COR-L47 (cell line): ENCODE data around the gene PLIN1.
"Not testable (repeated sequence)": the region's sequence is repeated elsewhere in the genome, so short reads cannot be mapped to it uniquely, and the experiment has no call there.

ENCODE experiments used
- DNase-seq: peaks from one replicate; lab custom pipeline; 2025; lab: John Stamatoyannopoulos, UW

PLIN1 gene

GRCh38 chr15:89679212-89679611, at the start of gene PLIN1:
Gene PLIN1 (minus strand): TSS chr15:89679367. CDS start chr15:89677489, 1,878 bp downstream.
- DNase-seq: no peak

DNA sequence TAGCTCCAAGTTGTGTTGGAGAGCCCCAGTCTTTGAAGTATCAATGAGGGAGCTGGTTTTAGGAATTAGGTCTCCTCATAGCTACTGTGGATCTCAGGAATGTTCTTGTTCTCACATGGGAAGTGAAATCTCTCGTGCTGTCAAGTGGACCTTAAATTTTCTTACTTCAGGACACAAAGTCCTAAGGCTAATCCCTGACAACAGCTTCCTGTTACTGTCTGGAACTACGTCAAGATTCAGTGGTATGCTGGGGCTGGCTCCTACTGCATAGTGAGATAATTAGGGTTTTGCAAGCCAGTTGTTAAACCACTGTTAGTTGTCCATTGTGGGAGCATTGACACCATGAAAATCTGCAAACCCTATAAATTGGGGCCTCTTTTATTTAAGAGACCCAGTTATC, 49.1 kb upstream of the PLIN1 start:
- no peak for DNase-seq

DNA sequence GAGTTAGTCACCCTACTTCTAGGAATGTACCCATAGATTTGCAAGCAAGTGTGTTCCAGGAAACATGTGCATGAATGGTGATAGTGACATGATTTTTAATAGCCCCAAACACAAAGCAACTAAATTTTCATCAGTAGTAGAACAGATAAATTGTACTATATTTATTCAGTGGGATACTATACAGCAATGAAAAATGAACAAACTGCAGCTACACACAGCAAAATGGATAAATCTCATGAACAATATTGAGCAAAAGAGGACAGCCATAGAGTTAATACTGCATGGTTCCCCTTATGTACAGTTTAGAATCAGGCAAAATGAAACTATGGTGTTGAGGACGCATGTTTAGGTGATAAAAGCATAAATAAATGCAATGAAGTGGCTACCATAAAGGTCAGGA, 45.9 kb upstream of the PLIN1 start:
- DNase-seq: no peak

DNA sequence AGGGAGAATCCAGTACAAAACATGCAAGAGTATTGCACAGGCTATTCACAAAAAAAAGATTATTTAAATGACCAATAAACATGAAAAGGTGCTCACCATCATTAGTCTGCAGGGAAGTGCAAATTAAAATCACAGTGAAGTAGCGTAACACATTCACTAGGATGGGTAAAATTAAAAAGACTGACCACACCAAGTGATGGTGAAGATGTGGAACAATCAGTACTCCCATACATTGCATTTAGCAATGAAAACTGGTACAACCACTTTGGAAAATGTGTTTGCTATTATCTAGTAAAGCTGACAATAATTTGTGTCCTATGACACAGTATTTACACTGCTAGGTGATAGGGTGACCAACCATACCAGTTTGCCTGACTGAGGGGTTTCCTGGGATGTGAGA, 45.5 kb upstream of the PLIN1 start:
- no peak for DNase-seq

DNA sequence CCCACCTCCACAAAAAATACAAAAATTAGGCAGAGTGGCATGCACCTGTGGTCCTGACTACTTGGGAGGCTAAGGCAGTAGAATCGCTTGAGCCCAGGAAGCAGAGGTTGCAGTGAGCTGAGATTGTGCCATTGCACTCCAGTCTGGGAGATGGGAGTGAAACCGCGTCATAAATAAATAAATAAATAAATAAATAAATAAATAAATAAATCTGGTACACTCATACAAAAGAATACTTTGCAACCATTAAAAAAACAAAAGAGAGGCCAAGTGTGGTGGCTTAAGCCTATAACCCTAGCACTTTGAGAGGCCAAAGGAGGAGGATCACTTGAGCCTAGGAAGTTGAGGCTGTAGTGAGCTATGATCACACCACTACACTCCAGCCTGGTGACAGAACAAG, 43.9 kb upstream of the PLIN1 start:
- no peak for DNase-seq

GRCh38 chr15:89714775-89715174, 35.6 kb upstream of the PLIN1 start:
- no peak for DNase-seq

- DNase-seq: no peak
Measured at GRCh38 chr15:89707577-89707976, 28.4 kb upstream of the PLIN1 start.

DNA sequence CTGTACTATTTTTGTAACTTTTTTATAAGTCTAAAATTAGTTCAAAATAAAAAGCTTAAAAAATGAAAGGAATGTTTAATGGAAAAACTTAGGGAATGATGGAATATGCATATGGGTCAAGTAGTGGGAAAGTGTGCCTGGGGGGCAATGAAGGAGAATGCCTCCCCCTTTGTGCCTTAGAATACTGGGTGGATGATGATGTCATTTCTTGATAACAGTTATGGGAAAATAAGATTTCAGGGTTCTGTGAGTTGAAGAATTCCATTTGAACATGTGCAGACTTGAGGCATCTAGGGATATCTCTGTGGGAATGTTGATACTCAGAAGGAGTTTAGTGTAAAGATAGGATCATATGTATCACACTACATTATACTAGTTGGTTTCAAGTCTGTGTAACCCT, 25.2 kb upstream of the PLIN1 start:
- no peak for DNase-seq

- DNase-seq: no peak
Measured at GRCh38 chr15:89695198-89695597, 16.0 kb upstream of the PLIN1 start.

DNA sequence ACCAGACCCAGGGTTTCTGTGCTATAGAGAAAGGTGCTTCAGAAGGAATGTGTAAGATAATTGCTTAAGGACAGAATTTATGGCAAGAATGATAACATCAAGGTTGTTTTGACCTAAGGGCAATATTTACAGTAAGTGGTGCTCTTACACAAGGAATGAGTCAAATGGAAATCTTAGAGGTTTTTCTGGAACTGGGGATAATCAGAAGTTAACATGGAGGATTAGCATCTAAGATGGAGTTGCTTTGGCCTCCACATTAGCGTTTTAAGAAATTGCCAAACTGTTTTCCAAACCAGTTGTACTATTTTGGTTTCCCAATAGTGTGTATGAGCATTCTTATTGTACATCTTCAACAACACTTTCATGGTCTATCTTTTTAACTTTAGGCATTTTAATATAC, 14.5 kb upstream of the PLIN1 start:
- DNase-seq: no peak

GRCh38 chr15:89693091-89693490, 13.9 kb upstream of the PLIN1 start:
- DNase-seq: no peak

DNA sequence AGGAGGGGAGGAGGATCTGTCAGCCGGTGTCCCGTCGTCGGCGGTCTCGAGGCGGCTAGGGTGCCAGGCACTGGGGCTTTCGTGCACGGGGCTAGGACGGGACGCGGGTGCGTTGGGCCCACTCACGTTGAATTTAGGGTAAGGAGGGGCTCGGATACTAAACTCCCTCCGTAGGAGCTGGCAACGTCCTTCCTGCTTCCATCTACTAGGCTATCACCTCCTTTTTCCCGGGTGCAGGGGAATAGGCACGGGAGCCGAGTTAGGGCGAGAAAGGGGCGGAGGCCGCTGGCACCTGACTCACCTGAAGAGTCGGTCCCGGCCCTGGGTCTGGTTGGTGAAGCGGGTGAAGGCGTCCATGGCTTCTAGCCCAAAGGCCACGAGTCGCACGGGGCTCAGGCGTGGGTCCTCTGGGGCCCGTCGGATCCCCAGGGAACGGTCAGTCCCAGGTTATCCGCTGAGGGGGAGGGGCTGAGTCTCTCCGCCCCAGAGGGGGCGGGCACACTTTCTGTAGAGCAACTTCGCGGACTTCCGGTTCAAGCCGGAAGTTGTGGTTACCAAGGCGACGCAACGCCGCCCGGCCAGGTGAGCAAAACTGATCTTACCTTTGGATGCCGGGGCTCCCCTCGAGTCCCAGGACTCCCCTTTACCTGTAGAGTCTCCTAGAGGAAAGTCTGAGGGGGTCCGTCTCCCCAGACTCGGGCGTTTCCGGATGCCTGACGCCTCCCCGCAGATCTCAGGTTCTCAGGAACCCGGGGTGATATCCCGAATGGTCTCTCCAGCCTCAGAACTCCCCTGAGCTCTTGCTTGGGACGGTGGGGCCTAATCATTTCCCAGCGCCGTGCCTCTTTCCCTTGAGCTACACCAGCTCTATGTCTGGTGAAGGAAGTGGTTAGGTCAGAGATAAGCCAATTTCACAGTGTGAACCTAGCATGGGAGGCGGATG, 11.4 kb upstream of the PLIN1 start, which contains the start of the genes PEX11A and WDR93:
Gene PEX11A (minus strand): TSS at position 479 of the 943 bp plus-strand sequence. CDS start 122 bp downstream, at position 357.
Gene WDR93 (plus strand): TSS at position 536 of the 943 bp plus-strand sequence. CDS start 10,936 bp downstream, outside the sequence.
- DNase-seq: peak; percentile 76

- DNase-seq: not testable (repeated sequence)
Measured at GRCh38 chr15:89689930-89690275, 10.7 kb upstream of the PLIN1 start.

- no peak for DNase-seq
Measured at GRCh38 chr15:89686522-89686921, 7.4 kb upstream of the PLIN1 start.

DNA sequence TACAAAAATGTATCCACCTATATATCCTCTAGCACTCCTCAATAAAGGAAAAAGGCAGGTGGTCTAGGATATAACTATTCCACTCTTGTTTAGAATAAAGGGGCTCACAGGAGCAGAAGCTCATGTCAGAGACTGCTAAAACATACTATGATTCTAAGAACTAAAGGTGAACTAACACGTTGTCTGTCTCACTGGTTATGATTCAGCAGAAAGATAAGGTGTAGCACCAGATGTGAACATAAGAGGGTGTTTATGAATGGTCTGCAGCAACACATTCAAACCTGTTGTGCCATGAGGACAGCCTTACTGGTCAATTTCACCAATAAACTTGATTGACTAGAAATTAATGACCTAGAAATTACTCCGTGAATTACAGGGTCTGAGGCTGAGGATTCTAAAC, 6.8 kb upstream of the PLIN1 start:
- no peak for DNase-seq

DNA sequence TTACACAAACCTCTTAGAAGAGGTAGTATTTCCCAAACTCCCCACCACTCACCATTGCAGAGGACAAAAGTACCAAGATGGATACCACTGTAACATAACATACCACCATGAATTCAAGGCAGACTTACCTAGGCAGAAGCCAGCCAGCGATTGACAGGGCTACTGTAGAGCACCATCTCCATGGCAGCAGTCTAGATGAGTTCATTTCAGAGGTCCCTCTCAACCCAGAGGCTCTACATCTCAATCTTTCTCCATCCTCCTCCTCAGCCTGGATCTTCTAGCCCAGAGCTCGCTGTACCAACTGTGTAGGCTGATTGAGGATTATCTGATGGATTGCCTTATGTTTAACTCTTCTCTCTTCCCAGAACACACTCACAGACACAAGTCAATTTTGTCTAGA, 2.0 kb upstream of the PLIN1 start:
- DNase-seq: no peak

- no peak for DNase-seq
Measured at GRCh38 chr15:89680282-89680873, 1.2 kb upstream of the PLIN1 start.

DNA sequence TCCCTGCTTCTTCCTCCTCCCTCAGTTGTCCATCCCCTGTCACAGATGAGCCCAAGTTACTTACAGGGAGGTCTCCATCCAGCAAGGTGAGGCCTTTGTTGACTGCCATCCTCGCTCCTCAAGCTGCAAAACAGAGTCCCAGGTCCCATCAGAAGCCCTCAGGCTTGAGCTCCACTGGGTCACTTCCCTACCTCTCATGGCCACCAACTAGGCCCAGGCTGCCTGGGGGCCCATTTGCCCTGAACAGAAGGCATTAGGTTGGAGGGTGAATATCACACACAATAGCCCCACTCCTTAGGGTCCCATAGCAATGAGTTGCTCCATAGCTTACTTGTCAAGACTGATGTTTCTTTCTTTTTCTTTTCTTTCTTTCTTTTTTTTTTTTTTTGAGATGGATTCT, 1.8 kb downstream of the PLIN1 start:
- no peak for DNase-seq

DNA sequence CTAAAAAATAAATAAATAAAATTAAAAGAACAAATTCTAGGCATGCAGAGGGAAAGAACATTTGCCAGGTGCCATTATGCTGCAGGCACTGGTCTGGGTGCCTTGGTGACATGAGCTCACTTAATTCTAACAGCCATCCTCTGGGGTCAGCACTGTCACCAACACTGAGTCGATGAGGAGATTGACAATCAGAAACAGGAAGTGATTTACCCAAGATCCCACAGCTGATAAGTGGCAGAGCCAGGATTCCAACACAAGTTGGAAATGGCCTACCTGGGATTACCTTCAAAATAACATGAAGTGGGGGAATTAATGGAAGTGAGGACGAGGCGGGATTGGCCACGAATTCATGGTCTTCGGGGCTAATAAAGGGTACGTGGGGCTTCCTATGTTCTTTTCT, 3.6 kb downstream of the PLIN1 start:
- DNase-seq: no peak

DNA sequence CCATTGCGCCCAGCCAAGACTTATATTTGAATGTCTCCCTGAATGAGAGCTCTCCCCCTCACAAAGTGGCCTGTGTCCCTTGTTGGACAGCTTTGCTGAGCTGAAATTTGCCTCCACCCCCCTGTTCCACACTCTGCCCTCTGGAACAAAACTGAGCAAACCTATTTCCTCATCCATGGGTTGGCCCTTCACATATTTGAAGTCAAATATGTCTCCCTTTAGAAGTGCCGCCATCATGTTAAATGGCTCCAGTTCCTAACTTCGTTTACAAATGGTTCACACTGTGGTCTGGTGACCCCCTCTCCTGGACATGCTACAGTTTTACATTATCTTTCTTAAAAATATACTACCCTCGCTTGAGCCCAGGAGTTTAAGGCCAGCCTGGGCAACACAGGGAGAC, 4.6 kb downstream of the PLIN1 start:
- no peak for DNase-seq

GRCh38 chr15:89673165-89673512, 6.0 kb downstream of the PLIN1 start:
- peak; percentile 3 for DNase-seq

- DNase-seq: no peak
Measured at GRCh38 chr15:89672221-89673164, 6.7 kb downstream of the PLIN1 start.
